Fibroblast of the aortic adventitia (primary cell): ENCODE data around the gene GFRA1. TPM values are rescaled to one million over a fixed set of nuclear protein-coding genes. Genes with fewer than 3 reads are reported as not detected.

ENCODE experiments used
- DNase-seq: peaks from one replicate; pipeline ENCODE4 v3.0.0-alpha.2; 2010; ENCODE audit warnings: low read depth
- H3K4me3 ChIP-seq: 2 replicates; pipeline ENCODE4 v1.5.1; 2011; ENCODE audit warnings: low read depth, mild to moderate bottlenecking, control low read depth, low read length, moderate library complexity
- total RNA-seq: library from RNA; depleted of rRNA; stranded (reverse); fragments of >200 nt; gene quantifications from 2 replicates; pipeline ENCODE4 v1.2.3, GENCODE V29; 2012; ENCODE audit warnings: low replicate concordance
- TF ChIP-seq, protein P1 (sequence below): IDR thresholded peaks from 2 replicates; pipeline ENCODE4 v1.5.1; 2011; ENCODE audit warnings: mild to moderate bottlenecking, low read length, control low read depth, inconsistent platforms; ENCODE audit not compliant: insufficient read depth

Gene GFRA1
- total RNA-seq, 1 donor: 0.18 TPM

DNA sequence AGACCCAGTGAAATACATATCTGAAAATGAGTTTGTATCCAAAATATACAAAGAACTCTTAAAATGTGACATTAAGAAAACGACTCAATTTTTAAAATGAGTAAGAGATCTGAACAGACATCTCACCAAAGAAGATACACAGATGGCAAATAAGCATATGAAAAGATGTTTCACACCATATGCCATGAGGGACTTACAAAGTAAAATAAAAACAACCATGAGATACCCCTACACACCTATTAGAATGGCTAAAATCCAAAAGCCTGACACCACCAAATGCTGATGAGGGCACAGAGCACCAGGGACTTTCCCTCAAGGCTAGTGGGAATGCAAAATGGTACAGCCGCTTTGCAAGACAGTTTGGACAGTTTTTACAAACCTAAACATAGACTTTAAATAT, 27.9 kb downstream of the GFRA1 start:
- DNase-seq: no peak
- H3K4me3 ChIP-seq: no peak overlapping the region
- TF ChIP-seq, protein P1, sequence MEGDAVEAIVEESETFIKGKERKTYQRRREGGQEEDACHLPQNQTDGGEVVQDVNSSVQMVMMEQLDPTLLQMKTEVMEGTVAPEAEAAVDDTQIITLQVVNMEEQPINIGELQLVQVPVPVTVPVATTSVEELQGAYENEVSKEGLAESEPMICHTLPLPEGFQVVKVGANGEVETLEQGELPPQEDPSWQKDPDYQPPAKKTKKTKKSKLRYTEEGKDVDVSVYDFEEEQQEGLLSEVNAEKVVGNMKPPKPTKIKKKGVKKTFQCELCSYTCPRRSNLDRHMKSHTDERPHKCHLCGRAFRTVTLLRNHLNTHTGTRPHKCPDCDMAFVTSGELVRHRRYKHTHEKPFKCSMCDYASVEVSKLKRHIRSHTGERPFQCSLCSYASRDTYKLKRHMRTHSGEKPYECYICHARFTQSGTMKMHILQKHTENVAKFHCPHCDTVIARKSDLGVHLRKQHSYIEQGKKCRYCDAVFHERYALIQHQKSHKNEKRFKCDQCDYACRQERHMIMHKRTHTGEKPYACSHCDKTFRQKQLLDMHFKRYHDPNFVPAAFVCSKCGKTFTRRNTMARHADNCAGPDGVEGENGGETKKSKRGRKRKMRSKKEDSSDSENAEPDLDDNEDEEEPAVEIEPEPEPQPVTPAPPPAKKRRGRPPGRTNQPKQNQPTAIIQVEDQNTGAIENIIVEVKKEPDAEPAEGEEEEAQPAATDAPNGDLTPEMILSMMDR: no peak

DNA sequence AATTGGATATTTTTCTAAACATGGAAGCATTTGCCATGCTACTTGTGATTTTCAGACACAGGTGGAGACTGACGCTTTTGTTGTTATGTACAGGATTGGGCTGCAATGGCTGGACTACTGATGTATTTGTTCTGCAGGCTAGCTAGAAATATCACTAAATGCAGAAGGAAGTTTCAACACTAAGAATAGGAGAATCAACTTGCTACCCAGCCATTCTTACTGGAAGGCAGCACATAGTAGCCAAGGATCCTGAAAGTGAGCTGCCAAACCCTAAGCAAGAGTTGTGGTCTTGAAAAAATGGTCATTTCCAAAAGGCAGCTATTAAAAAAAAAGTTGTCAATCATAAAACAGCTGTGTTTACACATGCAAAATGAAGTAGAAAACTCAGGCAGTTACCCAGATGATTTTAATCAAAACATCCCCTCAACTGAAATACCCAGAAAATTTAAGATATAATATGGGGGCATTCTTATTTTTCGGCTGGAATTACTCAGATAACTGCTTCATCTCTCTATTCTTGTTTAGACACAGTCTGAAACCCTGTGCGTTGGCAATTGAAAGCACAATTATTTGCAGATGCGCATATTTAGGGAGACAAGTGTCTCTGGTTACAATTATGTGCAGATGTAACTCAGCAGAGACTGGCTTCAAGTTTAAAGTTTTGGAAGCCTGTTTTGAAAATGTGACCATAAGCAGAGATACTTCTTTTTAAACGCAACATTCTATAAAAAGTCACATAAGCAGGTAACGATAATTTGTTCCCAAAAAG, 31.2 kb downstream of the GFRA1 start:
- TF ChIP-seq, protein P1: no peak
- H3K4me3 ChIP-seq: no peak overlapping the region
- DNase-seq: no peak

DNA sequence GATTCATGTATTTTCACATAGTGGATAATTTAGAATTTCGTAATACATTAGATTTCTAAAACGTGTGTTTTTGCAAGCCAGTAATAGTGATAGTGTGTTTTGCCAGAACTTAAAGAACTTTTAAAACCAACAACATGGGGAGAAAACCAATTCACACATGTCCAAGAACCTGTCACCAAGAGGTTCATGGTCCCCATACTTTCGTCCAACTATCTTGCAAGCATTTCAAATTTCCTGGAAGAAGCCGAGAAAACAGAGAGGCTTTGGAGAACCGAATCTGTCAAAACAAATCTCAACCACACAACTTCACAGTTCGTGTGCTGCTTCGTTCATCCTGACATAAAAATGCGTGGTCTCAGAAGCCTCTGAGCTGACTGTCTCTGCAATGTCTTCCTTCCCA, 31.9 kb downstream of the GFRA1 start:
- TF ChIP-seq, protein P1: no peak
- no peak overlapping the region for H3K4me3 ChIP-seq
- no peak for DNase-seq

DNA sequence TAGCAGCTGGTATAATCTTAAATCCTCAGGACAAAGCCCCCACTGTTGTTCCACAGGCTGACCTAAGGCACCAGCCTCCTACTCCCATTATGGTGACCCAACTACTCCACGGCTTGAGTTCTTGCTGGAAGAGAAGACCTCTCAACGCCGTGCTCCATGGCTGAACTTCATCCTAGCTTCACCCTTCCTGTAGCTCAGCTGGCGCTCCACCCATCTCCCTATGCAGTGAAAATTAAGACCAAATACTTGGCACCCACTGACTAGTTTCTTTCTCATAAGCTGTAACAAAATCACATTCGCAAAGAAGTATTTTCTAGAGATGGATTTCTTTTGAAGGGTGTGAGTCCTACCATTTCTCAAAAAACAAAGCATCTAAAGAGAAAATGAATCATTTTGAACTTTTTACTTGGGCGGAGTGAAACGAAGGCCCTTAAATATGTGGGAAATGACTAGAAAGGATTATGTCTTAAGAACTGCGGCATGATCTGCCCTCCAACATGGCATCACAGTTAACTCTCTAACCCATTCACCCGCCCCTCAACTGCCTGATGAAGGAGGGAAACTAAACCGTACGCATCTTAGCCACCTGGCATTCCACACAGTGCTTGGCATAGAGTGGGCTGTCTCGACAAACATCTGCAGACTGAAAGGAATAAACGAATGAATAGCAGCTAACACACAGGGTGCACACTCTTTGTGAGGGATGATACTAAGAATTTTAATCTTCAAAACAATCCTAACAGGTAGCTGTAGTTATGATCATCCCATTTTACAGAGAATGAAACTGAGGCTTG, 32.7 kb downstream of the GFRA1 start:
- DNase-seq: no peak
- TF ChIP-seq, protein P1: no peak
- no peak overlapping the region for H3K4me3 ChIP-seq

DNA sequence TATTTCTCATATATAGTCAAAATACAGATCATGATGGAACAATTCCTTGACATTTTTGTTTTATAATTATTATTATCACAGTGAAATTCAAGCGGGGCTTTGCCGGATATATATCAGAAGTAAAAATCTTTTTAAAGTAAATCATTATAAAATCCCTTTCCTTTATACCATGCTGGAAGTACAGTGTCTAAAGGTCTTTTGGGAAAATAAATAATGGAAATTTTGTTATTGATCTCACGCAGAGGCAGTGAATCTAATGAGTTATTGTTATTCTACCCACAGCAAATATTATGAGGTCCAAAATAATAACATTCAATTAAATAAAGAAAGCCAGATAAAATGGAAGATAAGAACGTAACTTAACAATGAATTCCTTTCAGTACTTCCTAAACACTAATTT, 33.8 kb downstream of the GFRA1 start:
- no peak for DNase-seq
- TF ChIP-seq, protein P1: no peak
- H3K4me3 ChIP-seq: no peak overlapping the region

DNA sequence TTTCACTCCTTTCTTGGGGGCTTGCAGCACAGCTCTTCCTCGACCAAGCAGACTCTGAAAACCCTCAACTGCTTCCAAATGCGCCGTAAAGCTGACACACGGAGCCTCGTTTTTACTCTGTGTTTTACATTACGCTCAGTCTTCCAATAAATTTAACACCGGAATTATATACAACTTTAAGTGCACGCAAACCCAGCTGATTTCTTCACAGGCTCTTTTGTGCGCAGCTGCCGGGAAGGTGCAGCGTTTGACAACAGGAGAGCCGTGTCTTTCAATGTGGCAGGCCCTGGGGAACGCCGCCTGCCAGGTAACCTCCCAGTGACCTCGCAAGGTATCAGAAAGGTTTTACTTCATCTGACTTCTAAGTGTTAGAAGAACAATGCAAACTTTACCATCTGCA, 35.0 kb downstream of the GFRA1 start:
- no peak for DNase-seq
- H3K4me3 ChIP-seq: no peak overlapping the region
- TF ChIP-seq, protein P1: no peak
